Measurements from ENCODE around the gene SETD2. TPM values are rescaled to one million over a fixed set of nuclear protein-coding genes. Genes with fewer than 3 reads are reported as not detected.

SETD2 gene
- total RNA-seq, 1 experiment from 2014 or later = 47.7 TPM

GRCh38 chr3:46995901-46996562, 167.9 kb downstream of the SETD2 start:
- H3K27ac ChIP-seq = no peak overlapping the region
- no peak overlapping the region for H3K4me3 ChIP-seq
- no peaks in the 10 kb centered on the region for H3K27me3 ChIP-seq (ENCODE audit: insufficient read depth, low read depth)
- intact Hi-C loops (cut with micrococcal nuclease; ENCODE audit: unreplicated experiment) = loop anchor here (5.0 kb wide), 1 partner anchor 289 kb away; no protein-coding TSS in a partner anchor
- H3K9me3 ChIP-seq (ENCODE audit: insufficient read depth, low read depth) = no peaks in the 10 kb centered on the region
- ChIA-PET CTCF (no interaction called here), POLR2A (ENCODE audit: unreplicated experiment) (no interaction called here)
- H3F3A ChIP-seq (ENCODE audit: insufficient read depth, low read depth) = no peaks in the 10 kb centered on the region
- no peaks in the 10 kb centered on the region for H3K36me3 ChIP-seq (ENCODE audit: low read depth)
- BruUV-seq (replicated peaks) = no TSS peak
- H3K4me1 ChIP-seq (replicated peaks; ENCODE audit: insufficient read depth) = no peaks in the 10 kb centered on the region
- no peak overlapping the region for H2AFZ ChIP-seq
- no peaks in the 10 kb centered on the region for H3K9me2 ChIP-seq (ENCODE audit: insufficient read depth)
- no peaks in the 10 kb centered on the region for H3K79me2 ChIP-seq (ENCODE audit: low read depth)
- TF ChIP-seq EZH2 (IDR thresholded peaks at IDR 0.05; ENCODE audit: low read depth) = no peak
- no peak for TF ChIP-seq CTCF (conservative IDR thresholded peaks at IDR 0.05)
- H4K20me1 ChIP-seq (ENCODE audit: insufficient read depth) = no peaks in the 10 kb centered on the region
- H3K4me2 ChIP-seq = no peak overlapping the region
- no peak for DNase-seq

- no peaks in the 10 kb centered on the region for H4K20me1 ChIP-seq (ENCODE audit: insufficient read depth)
- no peaks in the 10 kb centered on the region for H3K4me1 ChIP-seq (replicated peaks; ENCODE audit: insufficient read depth)
- H3K36me3 ChIP-seq (ENCODE audit: low read depth) = no peaks in the 10 kb centered on the region
- H3K9me2 ChIP-seq (ENCODE audit: insufficient read depth) = no peaks in the 10 kb centered on the region
- intact Hi-C loops (cut with micrococcal nuclease; ENCODE audit: unreplicated experiment) = loop anchor here (5.0 kb wide), 1 partner anchor 288 kb away; no protein-coding TSS in a partner anchor
- TF ChIP-seq EZH2 (IDR thresholded peaks at IDR 0.05; ENCODE audit: low read depth) (no peak), CTCF (conservative IDR thresholded peaks at IDR 0.05) (no peak)
- H3K9me3 ChIP-seq (ENCODE audit: insufficient read depth, low read depth) = no peaks in the 10 kb centered on the region
- H3K27me3 ChIP-seq (ENCODE audit: insufficient read depth, low read depth) = no peaks in the 10 kb centered on the region
- no peak for DNase-seq
- H3K4me3 ChIP-seq = no peak overlapping the region
- no peak overlapping the region for H2AFZ ChIP-seq
- BruUV-seq (replicated peaks) = no TSS peak
- ChIA-PET POLR2A (ENCODE audit: unreplicated experiment) (no interaction called here), CTCF (no interaction called here)
- no peak overlapping the region for H3K4me2 ChIP-seq
- H3K79me2 ChIP-seq (ENCODE audit: low read depth) = no peaks in the 10 kb centered on the region
- no peak overlapping the region for H3K27ac ChIP-seq
- H3F3A ChIP-seq (ENCODE audit: insufficient read depth, low read depth) = no peaks in the 10 kb centered on the region
These were observed 168.8 kb downstream of the SETD2 start for GRCh38 chr3:46994801-46995731.

GRCh38 chr3:46993986-46994385, 169.9 kb downstream of the SETD2 start:
- Histone ChIP-seq H3K79me2 (ENCODE audit: low read depth) (no peaks in the 10 kb centered on the region), H3K4me1 (replicated peaks; ENCODE audit: insufficient read depth) (no peaks in the 10 kb centered on the region), H3K27ac (no peak overlapping the region), H3K36me3 (ENCODE audit: low read depth) (no peaks in the 10 kb centered on the region), H2AFZ (no peak overlapping the region), H3K9me3 (ENCODE audit: insufficient read depth, low read depth) (no peaks in the 10 kb centered on the region), H3K27me3 (ENCODE audit: insufficient read depth, low read depth) (no peaks in the 10 kb centered on the region), H4K20me1 (ENCODE audit: insufficient read depth) (no peaks in the 10 kb centered on the region), H3K9me2 (ENCODE audit: insufficient read depth) (no peaks in the 10 kb centered on the region), H3F3A (ENCODE audit: insufficient read depth, low read depth) (no peaks in the 10 kb centered on the region), H3K4me3 (no peak overlapping the region), H3K4me2 (no peak overlapping the region)
- no peak for TF ChIP-seq CTCF (conservative IDR thresholded peaks at IDR 0.05)
- TF ChIP-seq EZH2 (IDR thresholded peaks at IDR 0.05; ENCODE audit: low read depth) = no peak
- intact Hi-C loops (cut with micrococcal nuclease; ENCODE audit: unreplicated experiment) = no loop called here
- DNase-seq = no peak
- ChIA-PET CTCF (no interaction called here), POLR2A (ENCODE audit: unreplicated experiment) (no interaction called here)
- BruUV-seq (replicated peaks) = no TSS peak

Data from PC-9 (cell line).